ENCODE data around the gene PLEKHN1.

PLEKHN1 gene

GRCh38 chr1:960363-961131, 5.7 kb upstream of the PLEKHN1 start, which contains the start of gene KLHL17:
Gene KLHL17 (plus strand): TSS chr1:960584. CDS start chr1:960694, 110 bp downstream.
- peak; percentile 50 for DNase-seq (ENCODE audit: low read depth)

GRCh38 chr1:961132-961669, 5.1 kb upstream of the PLEKHN1 start:
- no peak for DNase-seq (ENCODE audit: low read depth)

DNA sequence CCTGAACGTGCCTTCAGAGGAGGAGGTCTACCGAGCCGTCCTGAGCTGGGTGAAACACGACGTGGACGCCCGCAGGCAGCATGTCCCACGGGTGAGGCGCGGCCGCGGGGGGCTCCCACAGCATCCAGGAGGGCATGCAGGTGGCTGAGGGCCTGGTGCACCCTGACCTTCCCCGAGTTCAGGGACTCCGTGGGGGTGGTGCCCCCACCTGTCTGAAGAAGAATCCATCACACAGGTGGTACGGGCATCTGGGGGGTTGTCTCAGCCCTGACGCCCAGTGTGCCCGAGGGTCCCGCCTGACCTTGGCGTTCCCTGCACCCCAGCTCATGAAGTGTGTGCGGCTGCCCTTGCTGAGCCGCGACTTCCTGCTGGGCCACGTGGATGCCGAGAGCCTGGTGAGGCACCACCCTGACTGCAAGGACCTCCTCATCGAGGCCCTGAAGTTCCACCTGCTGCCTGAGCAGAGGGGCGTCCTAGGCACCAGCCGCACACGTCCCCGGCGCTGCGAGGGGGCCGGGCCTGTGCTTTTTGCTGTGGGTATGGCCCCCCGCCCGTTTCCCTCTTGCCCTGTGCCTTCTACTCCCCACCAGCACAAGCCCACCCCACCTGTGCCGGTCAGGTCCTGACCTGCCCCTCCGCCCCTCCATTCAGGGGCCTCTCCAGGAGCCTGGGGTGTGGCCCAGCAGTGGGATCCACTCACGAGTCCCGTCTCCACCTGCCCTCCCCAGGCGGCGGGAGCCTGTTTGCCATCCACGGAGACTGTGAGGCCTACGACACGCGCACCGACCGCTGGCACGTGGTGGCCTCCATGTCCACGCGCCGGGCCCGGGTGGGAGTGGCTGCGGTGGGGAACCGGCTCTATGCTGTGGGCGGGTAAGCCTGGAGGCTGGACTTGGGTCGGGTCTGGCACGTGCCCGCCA, 3.6 kb upstream of the PLEKHN1 start:
- no peak for DNase-seq (ENCODE audit: low read depth)

DNA sequence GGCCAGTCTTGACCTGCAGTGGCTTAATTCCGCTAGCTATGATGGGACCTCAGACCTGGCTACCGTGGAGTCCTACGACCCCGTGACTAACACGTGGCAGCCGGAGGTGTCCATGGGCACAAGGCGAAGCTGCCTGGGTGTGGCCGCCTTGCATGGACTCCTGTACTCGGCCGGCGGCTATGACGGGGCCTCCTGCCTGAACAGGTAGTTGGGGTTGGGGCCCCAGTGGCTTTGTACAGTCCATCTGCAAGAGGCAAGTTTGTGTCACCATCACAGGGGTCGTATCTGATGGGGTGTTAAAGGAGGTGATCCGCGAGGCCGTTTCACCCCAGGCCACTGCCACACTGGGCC, 3.0 kb upstream of the PLEKHN1 start:
- no peak for DNase-seq (ENCODE audit: low read depth)

DNA sequence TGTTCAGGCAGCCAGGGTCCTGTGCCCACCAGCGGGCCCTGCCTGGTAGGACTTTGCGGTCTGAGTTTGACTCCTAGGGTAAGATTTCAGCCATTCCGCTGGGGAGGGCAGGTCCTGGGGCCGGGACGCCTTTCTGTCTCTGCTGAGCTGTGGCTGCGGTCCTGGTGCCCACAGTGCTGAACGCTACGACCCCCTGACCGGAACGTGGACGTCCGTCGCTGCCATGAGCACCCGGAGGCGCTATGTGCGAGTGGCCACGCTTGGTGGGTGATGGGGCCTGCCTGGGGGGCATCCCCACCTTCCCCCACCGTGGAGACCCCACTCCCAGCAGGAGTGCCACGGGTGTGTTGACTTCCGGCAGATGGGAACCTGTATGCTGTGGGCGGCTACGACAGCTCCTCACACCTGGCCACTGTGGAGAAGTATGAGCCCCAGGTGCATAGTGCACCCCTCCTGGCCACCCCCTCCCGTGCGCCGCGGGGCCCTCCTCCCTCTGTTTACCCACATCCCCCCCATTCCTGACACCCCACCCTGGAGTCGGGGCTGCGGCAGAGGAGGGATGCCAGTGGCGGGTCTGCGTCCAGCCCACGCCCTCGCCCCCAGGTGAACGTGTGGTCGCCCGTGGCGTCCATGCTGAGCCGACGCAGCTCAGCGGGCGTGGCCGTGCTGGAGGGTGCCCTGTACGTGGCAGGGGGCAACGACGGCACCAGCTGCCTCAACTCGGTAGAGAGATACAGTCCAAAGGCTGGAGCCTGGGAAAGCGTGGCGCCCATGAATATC, 2.3 kb upstream of the PLEKHN1 start:
- DNase-seq (ENCODE audit: low read depth) = no peak

- DNase-seq (ENCODE audit: low read depth) = no peak
Observed at GRCh38 chr1:964691-965525, 1.4 kb upstream of the PLEKHN1 start.

DNA sequence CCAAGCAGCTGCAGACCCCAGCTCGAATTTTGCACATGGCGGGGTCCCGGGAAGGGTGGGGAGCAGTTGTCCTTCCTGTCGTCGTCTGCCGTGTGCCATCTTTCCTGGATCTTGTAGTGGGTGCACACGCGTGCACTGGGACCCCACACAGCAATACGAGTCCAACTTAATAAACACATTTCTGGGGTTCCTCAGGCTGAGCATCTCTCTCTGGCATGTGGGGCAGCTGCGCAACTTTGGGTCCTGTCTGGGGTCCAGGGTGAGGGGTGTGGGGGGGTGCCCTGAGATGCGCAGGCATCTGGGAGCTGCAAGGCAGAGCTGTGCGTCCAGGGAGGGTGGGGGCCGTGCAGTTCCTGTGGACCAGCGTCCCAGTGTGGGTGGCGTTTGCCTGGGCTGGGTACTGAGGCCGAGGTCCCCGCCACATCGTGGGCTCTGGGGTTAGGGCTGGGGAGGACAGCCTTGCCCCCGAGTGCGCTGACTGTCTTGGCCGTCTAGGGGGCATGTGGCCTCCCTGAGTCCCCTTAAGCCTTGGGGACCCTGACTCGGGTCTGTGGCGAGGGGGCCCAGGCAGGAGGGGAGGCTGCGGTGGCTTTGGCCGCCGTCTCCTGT, 652 bp upstream of the PLEKHN1 start:
- no peak for DNase-seq (ENCODE audit: low read depth)

DNA sequence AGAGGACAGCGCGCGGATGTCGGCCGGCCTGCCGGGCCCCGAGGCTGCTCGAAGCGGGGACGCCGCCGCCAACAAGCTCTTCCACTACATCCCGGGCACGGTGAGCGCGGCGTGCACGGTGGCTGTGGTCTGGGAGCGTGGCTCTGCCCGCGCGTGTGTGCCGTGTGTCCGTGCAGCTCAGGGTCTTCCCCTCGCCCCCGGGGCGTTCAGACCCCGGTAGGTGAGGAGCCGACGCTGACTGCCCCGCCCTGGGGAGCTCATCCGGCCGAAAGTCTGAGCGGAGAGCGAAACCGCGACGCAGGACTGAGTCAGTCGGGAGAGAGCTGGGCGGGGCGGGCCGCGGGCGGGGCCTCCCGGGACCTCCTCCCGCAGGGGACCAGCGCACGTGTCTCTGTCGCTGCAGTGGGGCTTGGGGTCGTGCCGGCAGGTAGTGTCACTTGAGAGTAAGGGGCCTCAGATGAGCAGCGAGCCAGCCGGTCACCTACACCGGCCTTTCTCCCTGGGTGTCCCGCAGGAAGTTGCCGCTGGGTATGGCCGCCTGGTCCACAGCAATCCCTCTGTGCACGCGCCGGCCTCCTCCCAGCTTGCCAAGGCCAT, 520 bp downstream of the PLEKHN1 start:
- DNase-seq (ENCODE audit: low read depth) = peak; percentile 65

- no peak for DNase-seq (ENCODE audit: low read depth)
Observed at GRCh38 chr1:967466-968343, 1.4 kb downstream of the PLEKHN1 start.

DNA sequence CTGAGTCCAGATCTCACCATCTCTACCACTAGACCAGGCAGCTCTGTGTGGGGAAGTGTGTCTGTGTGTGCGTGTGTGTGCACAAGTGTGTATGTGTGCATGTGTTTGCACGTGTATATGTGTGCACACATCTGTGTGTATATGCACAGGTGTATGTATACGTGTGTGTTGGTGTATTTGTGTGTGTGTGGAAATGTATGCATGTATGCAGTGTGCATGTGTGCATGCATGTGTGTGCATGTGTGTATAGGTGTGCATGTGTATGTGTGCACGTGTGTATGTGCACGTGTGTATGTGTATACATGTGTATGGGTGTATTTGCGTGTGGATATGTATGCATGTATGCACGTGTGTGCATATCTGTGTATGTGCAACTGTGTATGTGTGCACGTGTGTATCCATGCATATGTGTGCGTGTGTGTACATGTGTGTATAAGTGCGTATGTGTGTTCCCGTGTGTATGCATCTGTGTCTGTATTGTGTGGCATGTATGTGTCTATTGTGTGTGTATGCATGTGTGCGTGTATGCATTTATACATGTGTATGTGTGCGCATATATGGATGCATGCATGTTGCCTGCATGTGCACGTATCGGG, 3.1 kb downstream of the PLEKHN1 start:
- no peak for DNase-seq (ENCODE audit: low read depth)

GRCh38 chr1:970242-970972, 4.1 kb downstream of the PLEKHN1 start:
- no peak for DNase-seq (ENCODE audit: low read depth)

DNA sequence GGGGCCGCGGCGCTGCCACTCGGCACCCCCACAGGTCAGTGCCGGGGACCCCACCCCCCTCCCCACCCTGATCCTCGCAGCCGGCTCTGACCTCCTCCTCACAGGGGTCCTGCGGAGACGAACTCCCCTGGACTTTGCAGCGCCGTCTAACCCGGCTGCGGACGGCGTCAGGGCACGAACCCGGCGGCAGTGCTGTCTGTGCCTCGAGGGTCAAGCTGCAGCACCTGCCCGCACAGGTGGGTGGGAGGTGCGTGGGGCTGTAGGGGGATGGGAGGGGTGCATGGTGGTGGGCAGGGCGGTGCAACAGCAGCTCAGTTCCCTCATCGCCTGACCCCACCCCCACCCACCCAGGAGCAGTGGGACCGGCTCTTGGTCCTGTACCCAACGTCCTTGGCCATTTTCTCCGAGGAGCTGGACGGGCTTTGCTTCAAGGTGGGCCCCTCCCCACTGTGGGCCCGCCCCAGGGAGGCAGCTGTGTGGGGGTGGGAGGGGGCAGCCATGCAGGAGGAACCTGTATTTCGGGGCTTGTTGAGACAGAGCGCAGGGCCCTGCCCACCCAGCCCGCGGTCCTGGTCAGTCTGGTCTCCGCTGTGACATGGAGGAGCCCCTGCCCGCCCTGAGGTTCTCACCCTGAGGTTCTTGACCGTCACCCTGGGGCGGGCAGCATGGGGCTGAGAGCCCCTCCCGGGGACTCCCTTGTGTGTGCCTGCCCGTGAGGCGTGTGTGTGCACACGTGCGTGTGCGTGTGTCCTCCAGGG, 4.9 kb downstream of the PLEKHN1 start:
- no peak for DNase-seq (ENCODE audit: low read depth)

DNA sequence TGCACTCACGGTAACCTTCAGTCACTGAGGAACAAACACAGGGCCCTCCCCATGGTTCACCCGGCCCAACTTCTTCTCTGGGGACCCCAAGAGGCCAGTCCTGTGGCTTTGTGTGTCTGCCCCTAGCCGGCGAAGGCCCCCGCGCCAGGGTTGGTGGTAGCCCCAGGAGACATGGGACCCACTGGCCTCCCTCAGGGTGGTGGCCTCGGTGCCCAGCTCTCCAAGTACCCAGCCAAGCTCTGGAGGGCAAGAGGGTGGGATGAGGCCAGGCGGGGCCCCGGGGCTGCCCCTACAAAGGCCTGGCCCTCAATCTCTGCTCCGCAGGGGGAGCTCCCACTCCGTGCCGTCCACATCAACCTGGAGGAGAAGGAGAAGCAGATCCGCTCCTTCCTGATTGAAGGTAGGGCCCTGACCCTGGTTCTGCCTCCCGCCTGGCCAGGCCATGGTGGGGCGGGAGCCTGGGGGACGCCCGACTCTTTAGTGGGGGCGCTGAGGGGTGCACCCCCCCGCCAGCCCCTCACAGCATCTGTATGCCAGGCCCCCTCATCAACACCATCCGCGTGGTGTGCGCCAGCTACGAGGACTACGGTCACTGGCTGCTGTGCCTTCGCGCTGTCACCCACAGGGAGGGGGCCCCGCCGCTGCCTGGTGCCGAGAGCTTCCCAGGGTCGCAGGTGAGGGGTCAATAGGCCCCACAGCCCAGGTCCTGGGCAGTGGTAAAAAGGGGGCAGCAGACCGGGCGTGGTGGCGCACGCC, 5.6 kb downstream of the PLEKHN1 start:
- no peak for DNase-seq (ENCODE audit: low read depth)

DNA sequence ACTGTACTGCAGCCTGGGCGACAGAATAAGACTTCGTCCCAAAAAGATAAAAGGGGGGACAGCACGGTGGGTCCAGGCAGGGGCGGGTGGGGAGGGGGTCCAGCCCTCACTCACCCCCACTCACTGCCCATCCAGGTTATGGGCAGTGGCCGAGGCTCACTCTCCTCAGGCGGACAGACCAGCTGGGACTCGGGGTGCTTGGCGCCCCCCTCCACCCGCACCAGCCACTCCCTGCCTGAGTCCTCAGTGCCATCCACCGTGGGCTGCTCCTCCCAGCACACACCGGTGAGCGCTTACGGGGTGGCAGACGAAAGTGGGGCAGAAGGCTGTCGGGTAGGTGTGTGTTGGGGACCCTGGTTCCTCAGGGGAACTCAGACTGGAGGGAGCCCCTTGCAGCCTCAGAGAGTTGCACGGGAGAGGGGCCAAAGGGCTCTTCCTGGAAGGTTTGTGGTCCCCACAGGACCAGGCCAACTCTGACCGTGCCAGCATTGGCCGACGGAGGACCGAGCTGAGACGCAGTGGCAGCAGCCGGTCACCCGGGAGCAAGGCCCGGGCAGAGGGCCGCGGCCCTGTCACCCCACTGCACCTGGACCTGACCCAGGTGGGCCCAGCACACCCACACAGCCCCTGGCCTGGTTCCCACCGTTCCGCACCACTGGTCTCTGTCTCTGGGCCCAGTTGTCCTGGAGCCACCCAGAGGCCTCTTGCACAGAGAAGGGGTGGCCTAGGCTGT, 6.6 kb downstream of the PLEKHN1 start:
- no peak for DNase-seq (ENCODE audit: low read depth)

DNA sequence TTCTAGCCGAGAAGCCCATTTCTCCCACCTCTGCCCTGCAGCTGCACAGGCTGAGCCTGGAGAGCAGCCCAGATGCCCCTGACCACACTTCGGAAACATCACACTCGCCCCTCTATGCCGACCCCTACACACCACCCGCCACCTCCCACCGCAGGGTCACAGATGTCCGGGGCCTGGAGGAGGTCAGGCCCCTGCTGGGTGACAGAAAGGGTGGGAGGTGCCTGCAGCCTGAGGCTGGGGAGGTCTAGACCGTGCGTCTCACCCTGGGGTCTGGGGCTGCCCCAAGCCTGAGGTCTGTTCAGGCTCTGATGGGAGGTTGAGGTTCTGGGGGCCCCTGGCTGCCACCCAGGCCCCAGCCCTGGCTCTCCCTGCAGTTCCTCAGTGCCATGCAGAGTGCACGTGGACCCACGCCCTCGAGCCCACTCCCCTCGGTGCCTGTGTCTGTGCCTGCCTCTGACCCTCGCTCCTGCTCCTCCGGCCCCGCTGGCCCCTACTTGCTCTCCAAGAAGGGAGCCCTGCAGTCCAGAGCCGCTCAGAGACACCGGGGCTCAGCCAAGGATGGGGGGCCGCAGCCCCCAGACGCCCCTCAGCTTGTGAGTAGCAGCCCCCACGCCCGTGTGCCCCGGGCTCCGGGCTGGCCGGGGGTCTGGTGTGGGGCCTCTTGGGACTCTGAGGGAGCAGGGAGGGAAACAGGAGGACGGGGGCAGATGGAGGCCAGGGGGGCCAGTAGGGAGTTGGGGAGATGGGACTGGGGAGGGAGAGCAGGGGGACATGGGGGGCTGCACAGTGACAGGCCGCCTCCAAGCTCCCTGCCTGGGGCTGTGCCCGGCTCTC, 7.4 kb downstream of the PLEKHN1 start:
- DNase-seq (ENCODE audit: low read depth) = no peak
